Activated CD4-positive, alpha-beta memory T cell treated with anti-CD3 and anti-CD28 coated beads for 36 hours (primary cell): ENCODE data around the gene STK39. TPM values are rescaled to one million over a fixed set of nuclear protein-coding genes. Genes with fewer than 3 reads are reported as not detected.

Source experiments
- total RNA-seq, 2 experiments: library from RNA; stranded (reverse); gene quantifications; one replicate each; pipeline ENCODE4 v1.2.3, GENCODE V29; 2021

The STK39 gene
- total RNA-seq, 2 experiments from 2014 or later, result 53.8 to 55.4 TPM

Other genes starting within 250 kb of the STK39 start
- 1 to 10 TPM; 8.9 to 9.2 TPM for gene CERS6, start 208.7 kb upstream of the STK39 start, total RNA-seq